Suprapubic skin (tissue), 4 donors: ENCODE results near the gene CRYBA1.

Experiments
- CTCF ChIP-seq, 2 donors: fragments of 200-600 bp in 1 of 2; fragments of 450-650 bp in 1 of 2; sonication (generic) in 1 of 2; IDR thresholded peaks; one replicate each; pipeline ENCODE4 v1.5.1; 2016 to 2019; ENCODE audit warnings: antibody characterized with exemption in 2 of 2, mild to moderate bottlenecking in 1 of 2, moderate library complexity in 1 of 2
- EP300 ChIP-seq: sonication (generic); formaldehyde crosslinking; IDR thresholded peaks from one replicate; pipeline ENCODE4 v1.6.1; 2017; ENCODE audit warnings: antibody characterized with exemption
- POLR2A ChIP-seq, 2 donors: fragments of 450-650 bp; IDR thresholded peaks; one replicate each; pipeline ENCODE4 v1.6.1; 2017; ENCODE audit warnings: antibody characterized with exemption in 2 of 2, mild to moderate bottlenecking in 2 of 2, moderate library complexity in 2 of 2
- POLR2AphosphoS5 ChIP-seq, 3 donors: sonication (generic); formaldehyde crosslinking; IDR thresholded peaks; one replicate each; pipeline ENCODE4 v1.6.1; 2017; ENCODE audit warnings: antibody characterized with exemption in 3 of 3

GRCh38 chr17:29247219-29247618 lies 560 bp downstream of the CRYBA1 start:
- TF ChIP-seq POLR2AphosphoS5 (IDR thresholded peaks at IDR 0.05): no peak
- no peak for TF ChIP-seq CTCF (IDR thresholded peaks at IDR 0.05)
- TF ChIP-seq POLR2A (IDR thresholded peaks at IDR 0.05): no peak
- no peak for TF ChIP-seq EP300
